HEK293 (cell line): ENCODE data around the gene CARNS1.

ENCODE experiments used
- GLIS1 ChIP-seq: fragments of 450-650 bp; formaldehyde crosslinking; IDR thresholded peaks from 2 replicates; pipeline ENCODE4 v1.5.1; 2016; ENCODE audit warnings: missing biosample characterization, missing genetic modification characterization
- MYNN ChIP-seq: fragments of 450-650 bp; formaldehyde crosslinking; IDR thresholded peaks from 2 replicates; pipeline ENCODE4 v1.5.1; 2016; ENCODE audit warnings: missing biosample characterization, missing genetic modification characterization, borderline replicate concordance
- YY2 ChIP-seq: fragments of 450-650 bp; formaldehyde crosslinking; IDR thresholded peaks from 2 replicates; pipeline ENCODE4 v1.5.1; 2016; ENCODE audit warnings: missing biosample characterization, missing genetic modification characterization
- ZBTB17 ChIP-seq: fragments of 450-650 bp; formaldehyde crosslinking; IDR thresholded peaks from 2 replicates; pipeline ENCODE4 v1.5.1; 2016; ENCODE audit warnings: missing biosample characterization, missing genetic modification characterization
- ZBTB7A ChIP-seq: fragments of 450-650 bp; formaldehyde crosslinking; IDR thresholded peaks from 2 replicates; pipeline ENCODE4 v1.5.1; 2016; ENCODE audit warnings: low read depth, missing biosample characterization, missing genetic modification characterization
- ZBTB8A ChIP-seq: fragments of 450-650 bp; formaldehyde crosslinking; IDR thresholded peaks from 2 replicates; pipeline ENCODE4 v1.5.1; 2016; ENCODE audit warnings: missing biosample characterization, missing genetic modification characterization
- ZFP69B ChIP-seq: fragments of 450-650 bp; formaldehyde crosslinking; IDR thresholded peaks from 2 replicates; pipeline ENCODE4 v1.5.1; 2016; ENCODE audit warnings: missing biosample characterization, missing genetic modification characterization
- ZNF146 ChIP-seq: fragments of 450-650 bp; formaldehyde crosslinking; IDR thresholded peaks from 2 replicates; pipeline ENCODE4 v1.5.1; 2016; ENCODE audit warnings: missing biosample characterization, missing genetic modification characterization
- ZNF16 ChIP-seq: fragments of 450-650 bp; formaldehyde crosslinking; IDR thresholded peaks from 2 replicates; pipeline ENCODE4 v1.5.1; 2016; ENCODE audit warnings: low read depth, missing biosample characterization, missing genetic modification characterization
- ZNF211 ChIP-seq: fragments of 450-650 bp; formaldehyde crosslinking; IDR thresholded peaks from 2 replicates; pipeline ENCODE4 v1.5.1; 2016; ENCODE audit warnings: low read depth, missing biosample characterization, missing genetic modification characterization
- ZNF23 ChIP-seq: fragments of 450-650 bp; formaldehyde crosslinking; IDR thresholded peaks from 2 replicates; pipeline ENCODE4 v1.5.1; 2016; ENCODE audit warnings: missing biosample characterization, missing genetic modification characterization, borderline replicate concordance
- ZNF311 ChIP-seq: fragments of 450-650 bp; formaldehyde crosslinking; IDR thresholded peaks from 2 replicates; pipeline ENCODE4 v1.5.1; 2017; ENCODE audit warnings: missing biosample characterization, missing genetic modification characterization, borderline replicate concordance
- ZNF426 ChIP-seq: fragments of 450-650 bp; formaldehyde crosslinking; IDR thresholded peaks from 2 replicates; pipeline ENCODE4 v1.5.1; 2017; ENCODE audit warnings: missing biosample characterization, missing genetic modification characterization, mild to moderate bottlenecking, inconsistent platforms, moderate library complexity
- ZNF501 ChIP-seq: fragments of 450-650 bp; formaldehyde crosslinking; IDR thresholded peaks from 2 replicates; pipeline ENCODE4 v1.5.1; 2016; ENCODE audit warnings: missing biosample characterization, missing genetic modification characterization
- ZNF510 ChIP-seq: fragments of 450-650 bp; formaldehyde crosslinking; IDR thresholded peaks from 2 replicates; pipeline ENCODE4 v1.5.1; 2018; ENCODE audit warnings: mild to moderate bottlenecking, missing genetic modification characterization, missing biosample characterization; ENCODE audit not compliant: insufficient replicate concordance
- ZNF585B ChIP-seq: fragments of 450-650 bp; formaldehyde crosslinking; IDR thresholded peaks from 2 replicates; pipeline ENCODE4 v1.5.1; 2016; ENCODE audit warnings: missing biosample characterization, missing genetic modification characterization
- ZNF596 ChIP-seq: fragments of 450-650 bp; IDR thresholded peaks from 2 replicates; pipeline ENCODE4 v1.5.0; 2018; ENCODE audit warnings: missing biosample characterization, mild to moderate bottlenecking, missing genetic modification characterization, moderate library complexity
- ZNF670 ChIP-seq: fragments of 450-650 bp; formaldehyde crosslinking; IDR thresholded peaks from 2 replicates; pipeline ENCODE4 v1.5.1; 2016; ENCODE audit warnings: missing biosample characterization, missing genetic modification characterization, low read depth
- ZNF843 ChIP-seq: fragments of 450-650 bp; formaldehyde crosslinking; IDR thresholded peaks from 2 replicates; pipeline ENCODE4 v1.5.1; 2016; ENCODE audit warnings: missing biosample characterization, missing genetic modification characterization
- TF ChIP-seq, protein P1 (sequence below): fragments of 450-650 bp; formaldehyde crosslinking; conservative IDR thresholded peaks from 2 replicates; pipeline ENCODE4 v1.5.1; 2016; ENCODE audit warnings: low read depth, missing biosample characterization, missing genetic modification characterization
- TF ChIP-seq, protein P2 (sequence below): fragments of 450-650 bp; formaldehyde crosslinking; IDR thresholded peaks from 2 replicates; pipeline ENCODE4 v1.5.1; 2017; ENCODE audit warnings: missing biosample characterization, missing genetic modification characterization
- TF ChIP-seq, protein P3 (sequence below): fragments of 450-650 bp; formaldehyde crosslinking; IDR thresholded peaks from 2 replicates; pipeline ENCODE4 v1.5.1; 2016; ENCODE audit warnings: missing biosample characterization, missing genetic modification characterization
- TF ChIP-seq, protein P4 (sequence below): fragments of 450-650 bp; formaldehyde crosslinking; IDR thresholded peaks from 2 replicates; pipeline ENCODE4 v1.5.1; 2016; ENCODE audit warnings: missing biosample characterization, missing genetic modification characterization, borderline replicate concordance
- TF ChIP-seq, protein P5 (sequence below): fragments of 450-650 bp; formaldehyde crosslinking; IDR thresholded peaks from 2 replicates; pipeline ENCODE4 v1.5.1; 2016; ENCODE audit warnings: missing biosample characterization, missing genetic modification characterization, low read depth
- TF ChIP-seq, protein P6 (sequence below): fragments of 450-650 bp; IDR thresholded peaks from 2 replicates; pipeline ENCODE4 v1.5.1; 2018; ENCODE audit warnings: missing biosample characterization, missing genetic modification characterization

Gene CARNS1

DNA sequence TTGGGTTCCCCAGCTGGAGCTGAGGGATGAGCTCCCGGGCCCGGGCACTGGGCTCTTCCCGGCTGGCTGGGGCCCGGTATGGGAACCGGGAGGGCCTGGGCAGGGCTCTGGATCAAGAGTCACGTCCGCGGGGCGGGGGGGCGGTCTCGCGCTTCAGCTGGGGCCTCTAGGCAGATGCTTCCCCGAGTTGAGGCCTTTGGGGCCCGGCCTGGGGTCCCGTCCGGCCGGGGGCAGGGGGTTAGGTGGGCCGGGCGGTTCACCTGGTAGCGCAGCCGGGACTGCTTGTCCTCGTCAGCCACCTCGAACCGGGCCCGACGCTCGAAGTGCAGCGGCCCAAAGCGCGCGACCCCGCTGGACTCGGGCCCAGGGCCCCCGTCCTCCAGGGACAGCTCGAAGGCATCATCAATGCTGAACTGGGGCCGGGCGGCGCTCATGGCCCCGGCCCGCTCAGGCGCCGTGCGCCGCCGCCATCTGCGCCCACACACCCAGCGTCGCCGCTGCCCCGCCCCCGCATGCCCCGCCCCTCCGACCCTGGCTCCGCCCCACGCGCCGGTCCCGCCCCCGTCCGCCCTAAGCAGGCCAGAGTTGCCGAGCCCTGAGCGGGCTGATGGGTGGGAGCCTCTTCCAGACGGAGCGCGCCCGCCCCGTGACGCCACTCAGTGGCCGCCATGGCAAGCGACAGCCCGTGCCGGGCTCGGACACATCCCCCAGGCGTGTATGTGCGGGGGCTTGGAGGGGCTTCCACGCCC is 53.5 kb downstream of the CARNS1 start, which contains the start of gene TMEM134 (continued):
- TF ChIP-seq, protein P1, sequence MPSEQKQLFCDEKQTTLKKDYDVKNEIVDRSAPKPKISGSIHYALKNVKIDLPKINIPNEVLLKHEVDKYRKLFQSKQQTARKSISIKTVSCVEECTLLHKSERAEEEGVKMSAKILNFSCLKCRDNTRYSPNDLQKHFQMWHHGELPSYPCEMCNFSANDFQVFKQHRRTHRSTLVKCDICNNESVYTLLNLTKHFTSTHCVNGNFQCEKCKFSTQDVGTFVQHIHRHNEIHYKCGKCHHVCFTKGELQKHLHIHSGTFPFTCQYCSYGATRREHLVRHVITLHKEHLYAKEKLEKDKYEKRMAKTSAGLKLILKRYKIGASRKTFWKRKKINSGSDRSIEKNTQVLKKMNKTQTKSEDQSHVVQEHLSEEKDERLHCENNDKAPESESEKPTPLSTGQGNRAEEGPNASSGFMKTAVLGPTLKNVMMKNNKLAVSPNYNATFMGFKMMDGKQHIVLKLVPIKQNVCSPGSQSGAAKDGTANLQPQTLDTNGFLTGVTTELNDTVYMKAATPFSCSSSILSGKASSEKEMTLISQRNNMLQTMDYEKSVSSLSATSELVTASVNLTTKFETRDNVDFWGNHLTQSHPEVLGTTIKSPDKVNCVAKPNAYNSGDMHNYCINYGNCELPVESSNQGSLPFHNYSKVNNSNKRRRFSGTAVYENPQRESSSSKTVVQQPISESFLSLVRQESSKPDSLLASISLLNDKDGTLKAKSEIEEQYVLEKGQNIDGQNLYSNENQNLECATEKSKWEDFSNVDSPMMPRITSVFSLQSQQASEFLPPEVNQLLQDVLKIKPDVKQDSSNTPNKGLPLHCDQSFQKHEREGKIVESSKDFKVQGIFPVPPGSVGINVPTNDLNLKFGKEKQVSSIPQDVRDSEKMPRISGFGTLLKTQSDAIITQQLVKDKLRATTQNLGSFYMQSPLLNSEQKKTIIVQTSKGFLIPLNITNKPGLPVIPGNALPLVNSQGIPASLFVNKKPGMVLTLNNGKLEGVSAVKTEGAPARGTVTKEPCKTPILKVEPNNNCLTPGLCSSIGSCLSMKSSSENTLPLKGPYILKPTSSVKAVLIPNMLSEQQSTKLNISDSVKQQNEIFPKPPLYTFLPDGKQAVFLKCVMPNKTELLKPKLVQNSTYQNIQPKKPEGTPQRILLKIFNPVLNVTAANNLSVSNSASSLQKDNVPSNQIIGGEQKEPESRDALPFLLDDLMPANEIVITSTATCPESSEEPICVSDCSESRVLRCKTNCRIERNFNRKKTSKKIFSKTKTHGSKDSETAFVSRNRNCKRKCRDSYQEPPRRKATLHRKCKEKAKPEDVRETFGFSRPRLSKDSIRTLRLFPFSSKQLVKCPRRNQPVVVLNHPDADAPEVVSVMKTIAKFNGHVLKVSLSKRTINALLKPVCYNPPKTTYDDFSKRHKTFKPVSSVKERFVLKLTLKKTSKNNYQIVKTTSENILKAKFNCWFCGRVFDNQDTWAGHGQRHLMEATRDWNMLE (tag by site-specific recombination), result no peak
- no peak for TF ChIP-seq ZBTB7A (tag by site-specific recombination)
- TF ChIP-seq ZFP69B (tag by site-specific recombination), result no peak
- TF ChIP-seq ZNF16, result no peak
- TF ChIP-seq ZNF843 (tag by site-specific recombination), result no peak
- 0 out of 2 replicates have a peak, but pooled peaks have one; percentile 40 for TF ChIP-seq YY2 (tag by site-specific recombination)
- no peak for TF ChIP-seq ZNF596 (tag by site-specific recombination)
- 0 out of 2 replicates have a peak, but pooled peaks have one; percentile 38 for TF ChIP-seq ZNF501
- no peak for TF ChIP-seq ZNF585B (tag by site-specific recombination)
- TF ChIP-seq, protein P2, sequence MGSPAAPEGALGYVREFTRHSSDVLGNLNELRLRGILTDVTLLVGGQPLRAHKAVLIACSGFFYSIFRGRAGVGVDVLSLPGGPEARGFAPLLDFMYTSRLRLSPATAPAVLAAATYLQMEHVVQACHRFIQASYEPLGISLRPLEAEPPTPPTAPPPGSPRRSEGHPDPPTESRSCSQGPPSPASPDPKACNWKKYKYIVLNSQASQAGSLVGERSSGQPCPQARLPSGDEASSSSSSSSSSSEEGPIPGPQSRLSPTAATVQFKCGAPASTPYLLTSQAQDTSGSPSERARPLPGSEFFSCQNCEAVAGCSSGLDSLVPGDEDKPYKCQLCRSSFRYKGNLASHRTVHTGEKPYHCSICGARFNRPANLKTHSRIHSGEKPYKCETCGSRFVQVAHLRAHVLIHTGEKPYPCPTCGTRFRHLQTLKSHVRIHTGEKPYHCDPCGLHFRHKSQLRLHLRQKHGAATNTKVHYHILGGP, result no peak
- no peak for TF ChIP-seq MYNN (tag by site-specific recombination)
- no peak for TF ChIP-seq ZNF670
- no peak for TF ChIP-seq ZNF426
- TF ChIP-seq ZNF23, result no peak
- TF ChIP-seq, protein P3, sequence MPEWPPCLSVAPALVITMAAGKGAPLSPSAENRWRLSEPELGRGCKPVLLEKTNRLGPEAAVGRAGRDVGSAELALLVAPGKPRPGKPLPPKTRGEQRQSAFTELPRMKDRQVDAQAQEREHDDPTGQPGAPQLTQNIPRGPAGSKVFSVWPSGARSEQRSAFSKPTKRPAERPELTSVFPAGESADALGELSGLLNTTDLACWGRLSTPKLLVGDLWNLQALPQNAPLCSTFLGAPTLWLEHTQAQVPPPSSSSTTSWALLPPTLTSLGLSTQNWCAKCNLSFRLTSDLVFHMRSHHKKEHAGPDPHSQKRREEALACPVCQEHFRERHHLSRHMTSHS (tag by site-specific recombination), result no peak
- TF ChIP-seq, protein P4, sequence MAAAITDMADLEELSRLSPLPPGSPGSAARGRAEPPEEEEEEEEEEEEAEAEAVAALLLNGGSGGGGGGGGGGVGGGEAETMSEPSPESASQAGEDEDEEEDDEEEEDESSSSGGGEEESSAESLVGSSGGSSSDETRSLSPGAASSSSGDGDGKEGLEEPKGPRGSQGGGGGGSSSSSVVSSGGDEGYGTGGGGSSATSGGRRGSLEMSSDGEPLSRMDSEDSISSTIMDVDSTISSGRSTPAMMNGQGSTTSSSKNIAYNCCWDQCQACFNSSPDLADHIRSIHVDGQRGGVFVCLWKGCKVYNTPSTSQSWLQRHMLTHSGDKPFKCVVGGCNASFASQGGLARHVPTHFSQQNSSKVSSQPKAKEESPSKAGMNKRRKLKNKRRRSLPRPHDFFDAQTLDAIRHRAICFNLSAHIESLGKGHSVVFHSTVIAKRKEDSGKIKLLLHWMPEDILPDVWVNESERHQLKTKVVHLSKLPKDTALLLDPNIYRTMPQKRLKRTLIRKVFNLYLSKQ, result no peak
- TF ChIP-seq ZNF510 (tag by site-specific recombination), result no peak
- no peak for TF ChIP-seq GLIS1 (tag by site-specific recombination)
- TF ChIP-seq ZNF311 (tag by site-specific recombination), result no peak
- TF ChIP-seq ZBTB8A (tag by site-specific recombination), result peak; percentile 71
- TF ChIP-seq ZBTB17, result peak; percentile 77
- no peak for TF ChIP-seq ZNF211 (tag by site-specific recombination)
- TF ChIP-seq, protein P5, sequence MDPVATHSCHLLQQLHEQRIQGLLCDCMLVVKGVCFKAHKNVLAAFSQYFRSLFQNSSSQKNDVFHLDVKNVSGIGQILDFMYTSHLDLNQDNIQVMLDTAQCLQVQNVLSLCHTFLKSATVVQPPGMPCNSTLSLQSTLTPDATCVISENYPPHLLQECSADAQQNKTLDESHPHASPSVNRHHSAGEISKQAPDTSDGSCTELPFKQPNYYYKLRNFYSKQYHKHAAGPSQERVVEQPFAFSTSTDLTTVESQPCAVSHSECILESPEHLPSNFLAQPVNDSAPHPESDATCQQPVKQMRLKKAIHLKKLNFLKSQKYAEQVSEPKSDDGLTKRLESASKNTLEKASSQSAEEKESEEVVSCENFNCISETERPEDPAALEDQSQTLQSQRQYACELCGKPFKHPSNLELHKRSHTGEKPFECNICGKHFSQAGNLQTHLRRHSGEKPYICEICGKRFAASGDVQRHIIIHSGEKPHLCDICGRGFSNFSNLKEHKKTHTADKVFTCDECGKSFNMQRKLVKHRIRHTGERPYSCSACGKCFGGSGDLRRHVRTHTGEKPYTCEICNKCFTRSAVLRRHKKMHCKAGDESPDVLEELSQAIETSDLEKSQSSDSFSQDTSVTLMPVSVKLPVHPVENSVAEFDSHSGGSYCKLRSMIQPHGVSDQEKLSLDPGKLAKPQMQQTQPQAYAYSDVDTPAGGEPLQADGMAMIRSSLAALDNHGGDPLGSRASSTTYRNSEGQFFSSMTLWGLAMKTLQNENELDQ (tag by site-specific recombination), result no peak
- TF ChIP-seq, protein P6, sequence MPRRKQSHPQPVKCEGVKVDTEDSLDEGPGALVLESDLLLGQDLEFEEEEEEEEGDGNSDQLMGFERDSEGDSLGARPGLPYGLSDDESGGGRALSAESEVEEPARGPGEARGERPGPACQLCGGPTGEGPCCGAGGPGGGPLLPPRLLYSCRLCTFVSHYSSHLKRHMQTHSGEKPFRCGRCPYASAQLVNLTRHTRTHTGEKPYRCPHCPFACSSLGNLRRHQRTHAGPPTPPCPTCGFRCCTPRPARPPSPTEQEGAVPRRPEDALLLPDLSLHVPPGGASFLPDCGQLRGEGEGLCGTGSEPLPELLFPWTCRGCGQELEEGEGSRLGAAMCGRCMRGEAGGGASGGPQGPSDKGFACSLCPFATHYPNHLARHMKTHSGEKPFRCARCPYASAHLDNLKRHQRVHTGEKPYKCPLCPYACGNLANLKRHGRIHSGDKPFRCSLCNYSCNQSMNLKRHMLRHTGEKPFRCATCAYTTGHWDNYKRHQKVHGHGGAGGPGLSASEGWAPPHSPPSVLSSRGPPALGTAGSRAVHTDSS (tag by site-specific recombination), result no peak
- no peak for TF ChIP-seq ZNF146 (tag by site-specific recombination)
